ENCODE measurements around the gene TEKT5. TPM values are rescaled to one million over a fixed set of nuclear protein-coding genes. Genes with fewer than 3 reads are reported as not detected.
"Not testable (repeated sequence)": the region's sequence is repeated elsewhere in the genome, so short reads cannot be mapped to it uniquely, and the experiment has no call there.

TEKT5 gene
- total RNA-seq, 2 donors from 2014 or later: 0.21 to 0.82 TPM

GRCh38 chr16:10623059-10623458 lies 71.7 kb downstream of the TEKT5 start:
- TF ChIP-seq, protein P1, sequence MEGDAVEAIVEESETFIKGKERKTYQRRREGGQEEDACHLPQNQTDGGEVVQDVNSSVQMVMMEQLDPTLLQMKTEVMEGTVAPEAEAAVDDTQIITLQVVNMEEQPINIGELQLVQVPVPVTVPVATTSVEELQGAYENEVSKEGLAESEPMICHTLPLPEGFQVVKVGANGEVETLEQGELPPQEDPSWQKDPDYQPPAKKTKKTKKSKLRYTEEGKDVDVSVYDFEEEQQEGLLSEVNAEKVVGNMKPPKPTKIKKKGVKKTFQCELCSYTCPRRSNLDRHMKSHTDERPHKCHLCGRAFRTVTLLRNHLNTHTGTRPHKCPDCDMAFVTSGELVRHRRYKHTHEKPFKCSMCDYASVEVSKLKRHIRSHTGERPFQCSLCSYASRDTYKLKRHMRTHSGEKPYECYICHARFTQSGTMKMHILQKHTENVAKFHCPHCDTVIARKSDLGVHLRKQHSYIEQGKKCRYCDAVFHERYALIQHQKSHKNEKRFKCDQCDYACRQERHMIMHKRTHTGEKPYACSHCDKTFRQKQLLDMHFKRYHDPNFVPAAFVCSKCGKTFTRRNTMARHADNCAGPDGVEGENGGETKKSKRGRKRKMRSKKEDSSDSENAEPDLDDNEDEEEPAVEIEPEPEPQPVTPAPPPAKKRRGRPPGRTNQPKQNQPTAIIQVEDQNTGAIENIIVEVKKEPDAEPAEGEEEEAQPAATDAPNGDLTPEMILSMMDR (IDR thresholded peaks at IDR 0.05): no peak
- no peak overlapping the region for H3K9ac ChIP-seq (ENCODE audit: low read depth in 2 of 2, low read length in 2 of 2)
- DNase-seq: no peak
- intact Hi-C loops (cut with DNase I): no loop called here
- no peaks in the 10 kb centered on the region for H3K4me1 ChIP-seq
- no peak overlapping the region for H3K27ac ChIP-seq
- H3K4me3 ChIP-seq: no peak overlapping the region
- H3K9me3 ChIP-seq: no peaks in the 10 kb centered on the region
- no peaks in the 10 kb centered on the region for H3K27me3 ChIP-seq
- no peaks in the 10 kb centered on the region for H3K36me3 ChIP-seq

- no peak overlapping the region for H3K27ac ChIP-seq
- peaks cover 7% of the 10 kb centered on the region for H3K4me1 ChIP-seq
- TF ChIP-seq, protein P1 (IDR thresholded peaks at IDR 0.05): no peak
- H3K27me3 ChIP-seq: no peaks in the 10 kb centered on the region
- no peaks in the 10 kb centered on the region for H3K9me3 ChIP-seq
- H3K36me3 ChIP-seq: no peaks in the 10 kb centered on the region
- intact Hi-C loops (cut with DNase I): no loop called here
- no peak overlapping the region for H3K9ac ChIP-seq (ENCODE audit: low read depth in 2 of 2, low read length in 2 of 2)
- no peak overlapping the region for H3K4me3 ChIP-seq
- no peak for DNase-seq
Measured at GRCh38 chr16:10622036-10622921, 72.5 kb downstream of the TEKT5 start.

GRCh38 chr16:10621216-10621949 lies 73.3 kb downstream of the TEKT5 start:
- H3K9me3 ChIP-seq; H3K4me3 ChIP-seq; H3K36me3 ChIP-seq; intact Hi-C loops (cut with DNase I); H3K27me3 ChIP-seq; DNase-seq; H3K9ac ChIP-seq (ENCODE audit: low read depth in 2 of 2, low read length in 2 of 2); H3K27ac ChIP-seq: not testable (repeated sequence)
- H3K4me1 ChIP-seq: peaks cover 12% of the 10 kb centered on the region

GRCh38 chr16:10620120-10620519 lies 74.6 kb downstream of the TEKT5 start:
- peak overlapping the region; percentile 50 for H3K27ac ChIP-seq

GRCh38 chr16:10619271-10619849 lies 75.4 kb downstream of the TEKT5 start:
- TF ChIP-seq, protein P1 (IDR thresholded peaks at IDR 0.05): no peak
- Histone ChIP-seq H3K4me1 (peaks cover 12% of the 10 kb centered on the region), H3K9me3 (no peaks in the 10 kb centered on the region), H3K4me3 (peak overlapping the region; percentile 20), H3K27me3 (no peaks in the 10 kb centered on the region), H3K36me3 (no peaks in the 10 kb centered on the region), H3K9ac (ENCODE audit: low read depth in 2 of 2, low read length in 2 of 2) (peak overlapping the region; percentile 35 to 44), H3K27ac (peak overlapping the region; percentile 50)
- intact Hi-C loops (cut with DNase I): no loop called here
- DNase-seq: peak; percentile 86

More at GRCh38 chr16:10620120-10620519, 74.6 kb downstream of the TEKT5 start:
- Histone ChIP-seq H3K4me3 (no peak overlapping the region), H3K4me1 (peaks cover 12% of the 10 kb centered on the region), H3K27me3 (no peaks in the 10 kb centered on the region), H3K9ac (ENCODE audit: low read depth in 2 of 2, low read length in 2 of 2) (no peak overlapping the region), H3K9me3 (no peaks in the 10 kb centered on the region), H3K36me3 (no peaks in the 10 kb centered on the region)
- TF ChIP-seq, protein P1 (IDR thresholded peaks at IDR 0.05): no peak
- DNase-seq: no peak
- intact Hi-C loops (cut with DNase I): no loop called here

Measured in colonic mucosa (tissue), 4 donors.